HG03439 (cell line): ENCODE measurements around the gene CYTL1.

ENCODE experiments used
- ATAC-seq: cut with Tn5 transposase; IDR thresholded peaks from one replicate; pipeline ENCODE4 v1.9.1; 2021; ENCODE audit warnings: mild to moderate bottlenecking, moderate library complexity; ENCODE audit not compliant: unreplicated experiment

The CYTL1 gene

GRCh38 chr4:4974727-4975126, 44.5 kb downstream of the CYTL1 start:
- ATAC-seq: no peak

GRCh38 chr4:4971796-4972195, 47.5 kb downstream of the CYTL1 start:
- ATAC-seq: no peak

- no peak for ATAC-seq
These were observed 50.0 kb downstream of the CYTL1 start for GRCh38 chr4:4969298-4969697.

GRCh38 chr4:4968161-4968725, 51.0 kb downstream of the CYTL1 start:
- no peak for ATAC-seq
